GM21737 (cell line): ENCODE results near the gene GTF2IRD1.
"Not testable (repeated sequence)": the region's sequence is repeated elsewhere in the genome, so short reads cannot be mapped to it uniquely, and the experiment has no call there.

Experiments used
- ATAC-seq: cut with Tn5 transposase; IDR thresholded peaks from one replicate; pipeline ENCODE4 v1.9.1; 2021; ENCODE audit warnings: mild to moderate bottlenecking, moderate library complexity; ENCODE audit not compliant: unreplicated experiment

Gene GTF2IRD1

GRCh38 chr7:74489997-74490945 is 36.6 kb downstream of the GTF2IRD1 start:
- no peak for ATAC-seq

GRCh38 chr7:74491490-74491889 is 37.8 kb downstream of the GTF2IRD1 start:
- ATAC-seq = not testable (repeated sequence)

- ATAC-seq = no peak
Observed at GRCh38 chr7:74493295-74493694, 39.6 kb downstream of the GTF2IRD1 start.

GRCh38 chr7:74494076-74494548 is 40.4 kb downstream of the GTF2IRD1 start:
- no peak for ATAC-seq

- no peak for ATAC-seq
Observed at GRCh38 chr7:74495112-74496086, 41.7 kb downstream of the GTF2IRD1 start.

GRCh38 chr7:74496272-74496671 is 42.6 kb downstream of the GTF2IRD1 start:
- ATAC-seq = no peak

GRCh38 chr7:74496773-74497172 is 43.1 kb downstream of the GTF2IRD1 start:
- ATAC-seq = not testable (repeated sequence)

- no peak for ATAC-seq
Observed at GRCh38 chr7:74498354-74498753, 44.6 kb downstream of the GTF2IRD1 start.

GRCh38 chr7:74498996-74499834 is 45.5 kb downstream of the GTF2IRD1 start:
- ATAC-seq = no peak

- no peak for ATAC-seq
Observed at GRCh38 chr7:74499835-74500388, 46.2 kb downstream of the GTF2IRD1 start.

- ATAC-seq = no peak
Observed at GRCh38 chr7:74501298-74501697, 47.6 kb downstream of the GTF2IRD1 start.

- ATAC-seq = no peak
Observed at GRCh38 chr7:74502216-74502891, 48.6 kb downstream of the GTF2IRD1 start.

- ATAC-seq = no peak
Observed at GRCh38 chr7:74503061-74503460, 49.4 kb downstream of the GTF2IRD1 start.

GRCh38 chr7:74503943-74504342 is 50.2 kb downstream of the GTF2IRD1 start:
- ATAC-seq = no peak

GRCh38 chr7:74505471-74506324 is 52.0 kb downstream of the GTF2IRD1 start:
- no peak for ATAC-seq

GRCh38 chr7:74506325-74506724 is 52.6 kb downstream of the GTF2IRD1 start:
- ATAC-seq = no peak

GRCh38 chr7:74507538-74508319 is 54.0 kb downstream of the GTF2IRD1 start:
- no peak for ATAC-seq

- ATAC-seq = not testable (repeated sequence)
Observed at GRCh38 chr7:74509453-74509852, 55.7 kb downstream of the GTF2IRD1 start.
